Activated T-cell treated with anti-CD3 and anti-CD28 coated beads for 4 hours (primary cell): ENCODE measurements around the gene WDSUB1.

Experiments
- DNase-seq: peaks from one replicate; pipeline ENCODE4 v3.0.0-alpha.2; 2020

WDSUB1 gene

GRCh38 chr2:159192371-159192918, 94.1 kb downstream of the WDSUB1 start:
- no peak for DNase-seq

- no peak for DNase-seq
These were observed 98.1 kb downstream of the WDSUB1 start for GRCh38 chr2:159188449-159188848.

DNA sequence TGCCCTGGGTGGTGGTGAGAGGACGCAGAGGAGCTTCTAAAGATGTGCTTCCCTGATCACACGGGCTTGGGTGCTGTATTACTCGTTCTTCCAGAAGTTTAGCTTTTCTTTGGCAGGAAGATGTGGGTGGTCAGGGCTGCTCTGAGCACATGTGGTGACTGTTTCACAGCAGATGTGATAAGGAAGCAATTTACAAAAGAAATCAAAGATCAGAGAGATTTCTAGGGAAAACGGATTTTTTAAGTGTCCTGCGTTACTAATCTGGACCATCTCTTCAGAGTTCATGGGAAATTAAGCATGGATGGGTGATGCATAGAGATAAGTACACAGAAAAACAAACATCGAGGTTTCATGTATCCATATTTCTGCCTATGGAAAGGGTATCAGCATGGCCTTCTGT, 99.4 kb downstream of the WDSUB1 start:
- no peak for DNase-seq

GRCh38 chr2:159186462-159186861, 100.0 kb downstream of the WDSUB1 start:
- no peak for DNase-seq
